ENCODE data around the gene IL20RA. TPM values are rescaled to one million over a fixed set of nuclear protein-coding genes. Genes with fewer than 3 reads are reported as not detected.
"Not testable (repeated sequence)": the region's sequence is repeated elsewhere in the genome, so short reads cannot be mapped to it uniquely, and the experiment has no call there.

Gene IL20RA
- total RNA-seq, 1 donor from 2014 or later = 13.3 TPM

GRCh38 chr6:136968837-136969236, 75.9 kb downstream of the IL20RA start:
- no peak for ATAC-seq

GRCh38 chr6:136967876-136968752, 76.7 kb downstream of the IL20RA start:
- ATAC-seq = peak; percentile 82

GRCh38 chr6:136964398-136964797, 80.4 kb downstream of the IL20RA start:
- no peak for ATAC-seq

GRCh38 chr6:136963259-136963658, 81.5 kb downstream of the IL20RA start:
- ATAC-seq = no peak

- ATAC-seq = no peak
Measured at GRCh38 chr6:136962661-136963060, 82.1 kb downstream of the IL20RA start.

- ATAC-seq = no peak
Measured at GRCh38 chr6:136961848-136962247, 82.9 kb downstream of the IL20RA start.

- no peak for ATAC-seq
Measured at GRCh38 chr6:136960781-136961180, 84.0 kb downstream of the IL20RA start.

GRCh38 chr6:136959935-136960334, 84.8 kb downstream of the IL20RA start:
- ATAC-seq = not testable (repeated sequence)

- ATAC-seq = no peak
Measured at GRCh38 chr6:136959471-136959891, 85.3 kb downstream of the IL20RA start.

- ATAC-seq = no peak
Measured at GRCh38 chr6:136958168-136958567, 86.6 kb downstream of the IL20RA start.

- no peak for ATAC-seq
Measured at GRCh38 chr6:136956590-136957544, 87.9 kb downstream of the IL20RA start.

GRCh38 chr6:136955123-136955522, 89.6 kb downstream of the IL20RA start:
- ATAC-seq = no peak

GRCh38 chr6:136952714-136953260, 92.0 kb downstream of the IL20RA start:
- no peak for ATAC-seq

GRCh38 chr6:136950436-136951126, 94.2 kb downstream of the IL20RA start:
- no peak for ATAC-seq

Other genes with a start within 250 kb of the IL20RA start
- gene PEX7, start 222.4 kb downstream of the IL20RA start, total RNA-seq = 5.7 TPM
- gene SLC35D3, start 122.7 kb downstream of the IL20RA start, total RNA-seq = not detected
- not detected for gene IL22RA2, start 128.7 kb upstream of the IL20RA start, total RNA-seq
- 53.5 TPM for gene IFNGR1, start 174.4 kb upstream of the IL20RA start, total RNA-seq

All from esophagus mucosa (tissue), 1 donor.